Right atrium auricular region (tissue), 2 donors: Measurements from ENCODE around the gene AUH. TPM values are rescaled to one million over a fixed set of nuclear protein-coding genes. Genes with fewer than 3 reads are reported as not detected.

ENCODE experiments used
- DNase-seq: peaks from one replicate; pipeline ENCODE4 v3.0.0-alpha.2; 2019; ENCODE audit warnings: low spot score
- H3K27ac ChIP-seq, 2 donors: fragments of 200-600 bp; sonication (generic); 1 replicate in 1 of 2; 2 replicates in 1 of 2; pipeline ENCODE4 v1.5.1; 2016 to 2019
- H3K27me3 ChIP-seq, 2 donors: fragments of 200-600 bp; sonication (generic); one replicate each; pipeline versions ENCODE4 v1.5.1 to v1.6.0; 2017 to 2019
- H3K36me3 ChIP-seq: fragments of 200-600 bp; sonication (generic); one replicate; pipeline ENCODE4 v1.5.1; 2016
- H3K4me1 ChIP-seq, 2 donors: fragments of 200-600 bp; sonication (generic); one replicate each; pipeline versions ENCODE4 v1.5.1 to v1.6.0; 2017 to 2019
- H3K4me3 ChIP-seq, 2 donors: fragments of 200-600 bp; sonication (generic); 1 replicate in 1 of 2; 2 replicates in 1 of 2; pipeline ENCODE4 v1.5.1; 2017 to 2019; ENCODE audit warnings: mild to moderate bottlenecking in 1 of 2, moderate library complexity in 1 of 2
- H3K9me3 ChIP-seq, 2 donors: fragments of 200-600 bp; sonication (generic); one replicate each; pipeline ENCODE4 v1.5.1; 2019
- total RNA-seq, 2 donors: library from RNA; depleted of rRNA; stranded (reverse); fragments of >200 nt; gene quantifications; one replicate each; pipeline ENCODE4 v1.1.0, GENCODE V29; 2016
- TF ChIP-seq, protein P1 (sequence below), 2 donors: fragments of 200-600 bp; sonication (generic); IDR thresholded peaks; one replicate each; pipeline ENCODE4 v1.5.1; 2019; ENCODE audit warnings: antibody characterized with exemption in 2 of 2

AUH gene
- total RNA-seq, 2 donors from 2014 or later = 16.3 to 50.4 TPM

DNA sequence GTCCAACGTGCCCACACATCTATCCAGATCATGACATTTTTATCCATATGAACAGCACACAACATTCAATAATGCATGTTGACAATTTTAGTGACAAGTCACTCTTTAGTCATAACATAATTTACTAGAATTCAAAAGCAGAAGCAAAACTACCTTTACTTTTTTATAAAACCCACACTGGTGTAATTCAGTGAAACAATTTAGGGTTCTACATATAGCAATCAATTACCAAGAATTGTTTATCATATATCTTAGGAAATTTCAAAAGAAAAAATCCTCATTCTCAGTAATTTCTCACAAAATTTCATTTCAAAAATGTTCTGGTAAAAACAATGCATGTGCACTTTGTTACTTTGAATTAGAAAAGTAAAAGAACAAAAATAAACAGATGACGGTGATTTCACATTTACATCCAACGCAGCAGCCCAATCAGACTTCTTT is 12.6 kb downstream of the AUH start:
- TF ChIP-seq, protein P1, sequence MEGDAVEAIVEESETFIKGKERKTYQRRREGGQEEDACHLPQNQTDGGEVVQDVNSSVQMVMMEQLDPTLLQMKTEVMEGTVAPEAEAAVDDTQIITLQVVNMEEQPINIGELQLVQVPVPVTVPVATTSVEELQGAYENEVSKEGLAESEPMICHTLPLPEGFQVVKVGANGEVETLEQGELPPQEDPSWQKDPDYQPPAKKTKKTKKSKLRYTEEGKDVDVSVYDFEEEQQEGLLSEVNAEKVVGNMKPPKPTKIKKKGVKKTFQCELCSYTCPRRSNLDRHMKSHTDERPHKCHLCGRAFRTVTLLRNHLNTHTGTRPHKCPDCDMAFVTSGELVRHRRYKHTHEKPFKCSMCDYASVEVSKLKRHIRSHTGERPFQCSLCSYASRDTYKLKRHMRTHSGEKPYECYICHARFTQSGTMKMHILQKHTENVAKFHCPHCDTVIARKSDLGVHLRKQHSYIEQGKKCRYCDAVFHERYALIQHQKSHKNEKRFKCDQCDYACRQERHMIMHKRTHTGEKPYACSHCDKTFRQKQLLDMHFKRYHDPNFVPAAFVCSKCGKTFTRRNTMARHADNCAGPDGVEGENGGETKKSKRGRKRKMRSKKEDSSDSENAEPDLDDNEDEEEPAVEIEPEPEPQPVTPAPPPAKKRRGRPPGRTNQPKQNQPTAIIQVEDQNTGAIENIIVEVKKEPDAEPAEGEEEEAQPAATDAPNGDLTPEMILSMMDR (IDR thresholded peaks at IDR 0.05) = no peak
- no peak for DNase-seq
- Histone ChIP-seq H3K4me1 (no peaks in the 10 kb centered on the region), H3K9me3 (no peaks in the 10 kb centered on the region), H3K27ac (no peak overlapping the region), H3K27me3 (no peaks in the 10 kb centered on the region), H3K4me3 (no peak overlapping the region), H3K36me3 (peaks cover 9% of the 10 kb centered on the region)

DNA sequence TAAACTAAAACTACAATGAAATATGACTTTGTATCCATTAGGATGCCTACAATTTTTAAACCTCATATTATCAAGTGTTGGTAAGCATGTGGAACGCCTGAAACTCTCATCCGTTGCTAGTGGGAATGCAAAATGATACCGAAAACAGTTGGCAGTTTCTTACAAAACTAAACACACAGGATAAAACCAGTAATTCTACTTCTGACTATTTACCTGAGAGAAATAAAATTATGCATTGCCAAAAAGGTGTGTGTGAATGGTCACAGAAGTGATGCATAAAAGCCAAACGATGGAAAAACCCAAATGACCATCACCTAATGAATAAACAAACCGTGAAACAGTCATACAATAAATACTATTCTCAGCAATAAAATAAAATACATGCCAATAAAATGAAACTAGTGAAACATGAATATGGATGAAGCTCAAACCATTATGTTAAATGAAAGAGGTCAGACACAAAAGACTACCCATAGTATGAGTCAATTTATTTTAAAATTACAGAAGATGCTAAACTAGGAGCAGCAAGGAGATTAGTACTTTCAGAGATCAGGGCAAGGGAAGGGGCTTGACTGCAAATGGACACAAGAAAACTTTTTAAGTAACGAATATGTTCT is 13.4 kb downstream of the AUH start:
- H3K36me3 ChIP-seq = peaks cover 9% of the 10 kb centered on the region
- no peaks in the 10 kb centered on the region for H3K27me3 ChIP-seq
- no peak for DNase-seq
- no peaks in the 10 kb centered on the region for H3K4me1 ChIP-seq
- TF ChIP-seq, protein P1 (IDR thresholded peaks at IDR 0.05) = no peak
- H3K27ac ChIP-seq = no peak overlapping the region
- H3K9me3 ChIP-seq = no peaks in the 10 kb centered on the region
- H3K4me3 ChIP-seq = no peak overlapping the region

DNA sequence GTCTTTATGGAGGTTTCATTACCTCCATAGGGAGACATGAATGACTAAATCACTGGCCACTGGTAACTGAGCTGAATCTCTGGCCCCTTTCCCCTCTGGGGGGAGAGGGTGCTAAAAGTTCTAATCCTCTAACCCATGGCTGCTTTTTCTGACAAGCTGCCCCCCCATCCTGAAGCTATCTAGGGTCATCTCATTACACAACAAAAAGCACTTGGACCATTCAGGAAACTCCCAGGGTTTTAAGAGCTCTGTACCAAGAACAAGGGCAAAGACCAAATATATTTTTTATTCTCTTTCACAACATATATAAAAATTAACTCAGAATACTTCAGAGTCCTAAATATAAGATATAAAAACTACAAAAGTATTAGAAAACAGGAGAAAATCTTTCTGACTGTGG is 14.3 kb downstream of the AUH start:
- Histone ChIP-seq H3K27ac (no peak overlapping the region), H3K36me3 (peaks cover 14% of the 10 kb centered on the region), H3K27me3 (no peaks in the 10 kb centered on the region), H3K4me1 (no peaks in the 10 kb centered on the region), H3K9me3 (no peaks in the 10 kb centered on the region), H3K4me3 (no peak overlapping the region)
- DNase-seq = no peak
- TF ChIP-seq, protein P1 (IDR thresholded peaks at IDR 0.05) = no peak

DNA sequence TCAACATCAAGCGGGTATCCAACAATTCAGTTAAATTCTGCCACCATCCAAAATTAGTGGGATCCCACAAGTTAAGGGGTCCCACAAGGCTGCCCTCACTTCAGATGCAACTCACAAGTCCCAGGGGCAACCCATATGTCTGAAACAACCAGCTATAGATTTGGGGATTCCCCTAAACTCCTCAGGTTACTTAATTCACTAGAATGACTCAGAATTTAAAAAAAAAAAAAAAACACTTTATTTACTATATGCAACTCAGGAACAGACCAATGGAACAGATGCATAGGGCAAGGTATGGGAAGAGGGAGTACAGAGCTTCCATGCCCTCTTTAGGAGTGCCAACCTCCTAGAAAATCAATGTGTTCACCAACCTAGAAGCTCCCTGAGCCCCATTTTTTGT is 15.1 kb downstream of the AUH start:
- Histone ChIP-seq H3K9me3 (peaks cover 0 to 6% of the 10 kb centered on the region in 2 donors), H3K27me3 (no peaks in the 10 kb centered on the region), H3K4me1 (no peaks in the 10 kb centered on the region), H3K4me3 (no peak overlapping the region), H3K27ac (no peak overlapping the region), H3K36me3 (peaks cover 20% of the 10 kb centered on the region)
- no peak for DNase-seq
- TF ChIP-seq, protein P1 (IDR thresholded peaks at IDR 0.05) = no peak

DNA sequence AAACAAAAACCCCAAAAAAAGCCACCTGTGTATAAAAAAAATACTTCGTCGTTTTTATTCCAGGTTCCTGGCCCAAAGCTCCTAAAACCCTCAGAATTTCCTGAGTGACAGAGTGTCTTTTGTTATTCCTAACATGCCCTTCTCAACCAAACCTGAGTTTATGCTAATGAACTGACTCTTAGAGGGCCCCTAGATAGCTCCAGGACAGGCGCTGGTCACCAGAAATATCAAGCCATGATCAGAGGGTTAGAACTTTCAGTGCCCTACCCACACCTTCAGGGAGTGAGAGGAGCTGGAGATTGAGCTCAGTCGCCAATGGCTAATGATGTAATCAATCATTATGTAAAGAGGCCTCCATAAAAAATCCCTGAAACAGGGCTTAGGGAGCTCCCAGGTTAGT is 15.7 kb downstream of the AUH start:
- TF ChIP-seq, protein P1 (IDR thresholded peaks at IDR 0.05) = no peak
- peaks cover 0 to 6% of the 10 kb centered on the region in 2 donors for H3K9me3 ChIP-seq
- peaks cover 16% of the 10 kb centered on the region for H3K36me3 ChIP-seq
- H3K27me3 ChIP-seq = no peaks in the 10 kb centered on the region
- no peak overlapping the region for H3K4me3 ChIP-seq
- no peak for DNase-seq
- no peak overlapping the region for H3K27ac ChIP-seq
- no peaks in the 10 kb centered on the region for H3K4me1 ChIP-seq

DNA sequence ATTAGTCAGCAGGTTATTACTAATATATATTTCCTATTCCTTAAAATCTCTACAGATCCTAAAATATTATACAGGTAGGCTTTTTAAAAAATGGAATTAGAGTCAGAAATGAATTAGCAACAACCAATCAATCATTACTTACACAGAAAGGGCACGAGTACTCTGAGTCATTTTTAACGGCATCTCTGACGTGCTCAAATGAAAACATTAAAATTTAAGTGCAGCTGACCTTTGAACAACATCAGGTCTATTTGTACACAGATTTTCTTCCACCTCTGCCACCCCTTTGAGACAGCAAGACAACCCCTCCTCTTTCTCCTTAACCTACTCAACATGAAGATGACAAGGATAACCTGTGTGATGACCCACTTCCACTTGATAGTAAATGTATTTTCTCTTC is 19.1 kb downstream of the AUH start:
- Histone ChIP-seq H3K4me3 (no peak overlapping the region), H3K27ac (no peak overlapping the region), H3K36me3 (peaks cover 16% of the 10 kb centered on the region), H3K27me3 (no peaks in the 10 kb centered on the region), H3K4me1 (peaks cover 0 to 3% of the 10 kb centered on the region in 2 donors), H3K9me3 (peaks cover 0 to 6% of the 10 kb centered on the region in 2 donors)
- DNase-seq = no peak
- TF ChIP-seq, protein P1 (IDR thresholded peaks at IDR 0.05) = no peak
